Body of pancreas (tissue), 4 donors: ENCODE data around the gene ENTHD1. TPM values are rescaled to one million over a fixed set of nuclear protein-coding genes. Genes with fewer than 3 reads are reported as not detected.

Experiments used
- ATAC-seq: fragments of 150-250 bp; one replicate; pipeline ENCODE4 v1.9.1; 2016
- DNase-seq, 4 donors: peaks; one replicate each; pipeline ENCODE4 v3.0.0-alpha.2; 2019
- H3K27ac ChIP-seq, 4 donors: fragments of 200-600 bp; sonication (generic); 1 replicate in 3 of 4; 2 replicates in 1 of 4; pipeline versions ENCODE4 v1.5.1 to v1.6.1; 2016 to 2019; ENCODE audit warnings: mild to moderate bottlenecking in 1 of 4, mixed read lengths in 1 of 4, moderate library complexity in 1 of 4
- H3K27me3 ChIP-seq, 2 donors: fragments of 200-600 bp; sonication (generic); one replicate each; pipeline ENCODE4 v1.6.0; 2016; ENCODE audit warnings: mild to moderate bottlenecking in 1 of 2
- H3K36me3 ChIP-seq, 2 donors: fragments of 200-600 bp; sonication (generic); replicated peaks in 1 of 2; 2 replicates each; pipeline ENCODE4 v1.5.1; 2016; ENCODE audit warnings: low read depth in 2 of 2; ENCODE audit not compliant: insufficient read depth in 1 of 2
- H3K4me1 ChIP-seq: fragments of 200-600 bp; sonication (generic); one replicate; pipeline ENCODE4 v1.6.0; 2016
- H3K4me3 ChIP-seq, 2 donors: fragments of 200-600 bp; sonication (generic); 1 replicate in 1 of 2; 2 replicates in 1 of 2; pipeline ENCODE4 v1.5.1; 2016 to 2019
- H3K9me3 ChIP-seq, 3 donors: fragments of 200-600 bp; sonication (generic); 1 replicate in 2 of 3; 2 replicates in 1 of 3; pipeline ENCODE4 v1.5.1; 2016
- CTCF ChIP-seq, 7 experiments: fragments of 450-650 bp in 4 of 7; fragments of 200-600 bp in 3 of 7; sonication (generic) in 3 of 7; IDR thresholded peaks; one replicate each; pipeline ENCODE4 v1.5.1; 2016 to 2019; ENCODE audit warnings: antibody characterized with exemption in 7 of 7
- POLR2A ChIP-seq, 3 donors: fragments of 450-650 bp; IDR thresholded peaks; one replicate each; pipeline ENCODE4 v1.6.1; 2016; ENCODE audit warnings: antibody characterized with exemption in 3 of 3, mild to moderate bottlenecking in 2 of 3
- WGBS, 2 donors: methylation state at CpG; one replicate each; pipeline ENCODE4 v1.1.5; 2017; 5-methylcytosine and 5-hydroxymethylcytosine counted together
- intact Hi-C: fragments of 100-400 bp; cut with DNase I; formaldehyde crosslinking; loops from one replicate; pipeline ENCODE4 v1.15.1; 2023
- total RNA-seq, 2 donors: library from RNA; depleted of rRNA; stranded (reverse); fragments of >200 nt; gene quantifications; one replicate each; pipeline ENCODE4 v1.1.0, GENCODE V29; 2016

Gene ENTHD1
- total RNA-seq, 2 donors from 2014 or later: not detected

DNA sequence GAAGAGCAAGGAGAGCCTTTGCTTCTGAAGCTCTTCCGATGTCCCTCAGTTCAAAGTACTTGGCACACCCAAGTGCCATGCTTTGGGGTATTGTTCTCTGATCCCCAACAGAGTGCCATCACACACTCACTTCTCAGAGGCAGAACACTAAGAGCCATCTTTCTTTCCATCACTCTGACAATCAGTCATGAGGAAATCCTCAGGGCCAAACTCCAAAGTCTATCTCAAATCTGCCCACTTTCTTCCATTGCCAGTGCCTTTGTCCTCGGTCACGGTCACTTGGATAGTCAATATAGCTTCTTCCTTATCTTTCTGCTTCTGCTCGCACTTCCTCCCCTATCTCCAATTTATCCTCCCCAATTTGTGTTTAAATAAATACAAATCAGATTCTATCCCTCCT, 90.9 kb downstream of the ENTHD1 start:
- Histone ChIP-seq H3K27ac (no peak overlapping the region), H3K4me1 (no peaks in the 10 kb centered on the region), H3K9me3 (peaks cover 0 to 12% (median 0%) of the 10 kb centered on the region in 3 donors), H3K27me3 (no peaks in the 10 kb centered on the region), H3K4me3 (no peak overlapping the region), H3K36me3 (no peaks in the 10 kb centered on the region)
- 84 to 88% methylated on average over 4 of the region's 4 CpGs for WGBS, 2 donors
- ATAC-seq (no peak), DNase-seq (no peak)
- intact Hi-C loops: no loop called here
- no peak for TF ChIP-seq CTCF (IDR thresholded peaks at IDR 0.05)
- TF ChIP-seq POLR2A (IDR thresholded peaks at IDR 0.05): no peak

GRCh38 chr22:39800790-39801520, 92.6 kb downstream of the ENTHD1 start:
- peaks cover 0 to 26% (median 0%) of the 10 kb centered on the region in 3 donors for H3K9me3 ChIP-seq
- H3K27me3 ChIP-seq: no peaks in the 10 kb centered on the region
- TF ChIP-seq CTCF (IDR thresholded peaks at IDR 0.05): no peak
- TF ChIP-seq POLR2A (IDR thresholded peaks at IDR 0.05): no peak
- H3K4me3 ChIP-seq: no peak overlapping the region
- H3K36me3 ChIP-seq: no peaks in the 10 kb centered on the region
- H3K27ac ChIP-seq: no peak overlapping the region
- intact Hi-C loops: no loop called here
- WGBS, 2 donors: 37 to 45% methylated on average over 2 of the region's 2 CpGs
- H3K4me1 ChIP-seq: no peaks in the 10 kb centered on the region
- DNase-seq (no peak), ATAC-seq (no peak)

DNA sequence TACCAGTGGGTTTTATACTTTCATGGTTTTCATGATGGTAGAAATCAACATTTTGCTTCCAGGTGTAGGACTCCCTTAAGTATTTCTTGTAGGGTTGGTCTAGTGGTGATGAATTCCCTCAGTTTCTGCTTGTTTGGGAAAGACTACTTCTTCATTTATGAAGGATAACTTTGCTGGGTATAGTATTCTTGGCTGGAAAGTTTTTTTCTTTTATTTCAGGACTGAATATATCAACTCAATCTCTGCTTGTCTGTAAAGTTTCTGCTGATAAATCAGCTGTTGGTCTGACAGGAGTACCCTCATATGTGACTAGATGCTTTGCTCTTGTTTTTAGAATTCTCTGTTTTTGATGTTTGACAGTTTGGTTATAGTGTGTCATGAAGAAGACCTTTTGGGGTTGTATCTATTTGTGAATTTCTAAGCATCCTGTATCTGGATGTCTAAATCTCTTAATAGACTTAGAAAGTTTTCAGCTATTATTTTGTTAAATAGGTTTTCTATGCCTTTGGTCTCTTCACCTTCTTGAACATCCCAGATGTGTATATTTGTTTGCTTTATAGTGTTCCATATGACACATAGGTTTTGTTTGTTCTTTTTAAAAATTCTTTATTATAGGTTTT, 95.9 kb downstream of the ENTHD1 start:
- H3K27me3 ChIP-seq: no peaks in the 10 kb centered on the region
- H3K9me3 ChIP-seq: peaks cover 0 to 26% (median 0%) of the 10 kb centered on the region in 3 donors
- intact Hi-C loops: no loop called here
- no peak overlapping the region for H3K27ac ChIP-seq
- ATAC-seq (no peak), DNase-seq (no peak)
- no peaks in the 10 kb centered on the region for H3K4me1 ChIP-seq
- no peak overlapping the region for H3K4me3 ChIP-seq
- no peaks in the 10 kb centered on the region for H3K36me3 ChIP-seq
- no peak for TF ChIP-seq POLR2A (IDR thresholded peaks at IDR 0.05)
- TF ChIP-seq CTCF (IDR thresholded peaks at IDR 0.05): no peak

DNA sequence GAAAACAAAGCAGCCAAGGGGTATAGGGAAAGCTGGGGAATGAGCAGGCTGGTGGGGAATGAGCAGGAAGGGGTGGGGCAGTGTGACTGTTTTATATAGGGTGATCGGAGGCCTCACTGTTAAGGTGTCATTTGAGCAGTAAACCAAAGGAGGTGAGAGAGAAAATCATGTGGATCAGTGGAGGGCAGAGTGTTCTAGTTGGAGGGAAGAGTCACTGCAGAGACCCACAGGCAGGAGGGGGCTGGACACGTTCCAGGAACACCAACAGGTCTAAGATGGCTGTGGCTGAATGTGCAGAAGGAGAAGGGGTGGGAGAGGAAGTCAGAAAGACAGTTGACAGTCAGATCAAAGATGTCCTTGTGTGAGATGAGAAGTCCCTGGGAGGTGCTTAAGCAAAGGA, 103.8 kb downstream of the ENTHD1 start:
- Histone ChIP-seq H3K27ac (no peak overlapping the region), H3K36me3 (no peaks in the 10 kb centered on the region), H3K9me3 (no peaks in the 10 kb centered on the region), H3K27me3 (no peaks in the 10 kb centered on the region), H3K4me3 (no peak overlapping the region), H3K4me1 (no peaks in the 10 kb centered on the region)
- TF ChIP-seq POLR2A (IDR thresholded peaks at IDR 0.05) (no peak), CTCF (IDR thresholded peaks at IDR 0.05) (no peak)
- WGBS, 2 donors: 48 to 52% methylated on average over 2 of the region's 2 CpGs
- intact Hi-C loops: no loop called here
- DNase-seq: no peak
- no peak for ATAC-seq

- Histone ChIP-seq H3K9me3 (no peaks in the 10 kb centered on the region), H3K27me3 (no peaks in the 10 kb centered on the region), H3K36me3 (no peaks in the 10 kb centered on the region), H3K4me3 (no peak overlapping the region), H3K27ac (no peak overlapping the region), H3K4me1 (no peaks in the 10 kb centered on the region)
- DNase-seq (no peak), ATAC-seq (no peak)
- TF ChIP-seq POLR2A (IDR thresholded peaks at IDR 0.05): no peak
- TF ChIP-seq CTCF (IDR thresholded peaks at IDR 0.05): no peak
- WGBS, 2 donors: 58 to 59% methylated on average over 5 of the region's 5 CpGs
- intact Hi-C loops: no loop called here
These were observed 108.3 kb downstream of the ENTHD1 start for GRCh38 chr22:39785232-39785631.
